HL-60 (cell line): ENCODE measurements around the gene GALNS.
A peak's percentile ranks its signal among the peaks of the same experiment; 100 is the strongest.

Experiments
- DNase-seq, 2 experiments: peaks; one replicate each; pipeline ENCODE4 v3.0.0-alpha.2; 2010 to 2020; ENCODE audit warnings: low read depth in 1 of 2, low spot score in 1 of 2
- H3K27ac ChIP-seq: fragments of 250-450 bp; sonication (Bioruptor Pico); replicated peaks from 2 replicates; pipeline ENCODE4 v1.5.1; 2020; ENCODE audit warnings: mild to moderate bottlenecking, moderate library complexity
- H3K27me3 ChIP-seq: fragments of 250-450 bp; sonication (Bioruptor Pico); 2 replicates; pipeline ENCODE4 v1.5.1; 2021; ENCODE audit warnings: mild to moderate bottlenecking, moderate library complexity; ENCODE audit not compliant: insufficient read depth, poor library complexity, severe bottlenecking
- H3K4me3 ChIP-seq: replicated peaks from 2 replicates; pipeline ENCODE4 v1.5.1; 2011; ENCODE audit warnings: mild to moderate bottlenecking, control low read depth, low read length; ENCODE audit not compliant: insufficient read depth
- CTCF ChIP-seq: IDR thresholded peaks from one replicate; pipeline ENCODE4 v1.5.1; 2011; ENCODE audit warnings: low read length, control low read depth, inconsistent platforms; ENCODE audit not compliant: insufficient read depth
- GABPA ChIP-seq: IDR thresholded peaks from 2 replicates; pipeline ENCODE4 v1.6.1; 2012; ENCODE audit warnings: low read depth
- POLR2AphosphoS5 ChIP-seq: IDR thresholded peaks from 2 replicates; pipeline ENCODE4 v1.6.1; 2012; ENCODE audit warnings: low read depth
- REST ChIP-seq: IDR thresholded peaks from 2 replicates; pipeline ENCODE4 v1.6.1; 2012; ENCODE audit warnings: low read depth; ENCODE audit not compliant: insufficient replicate concordance
- SPI1 ChIP-seq: IDR thresholded peaks from 2 replicates; pipeline ENCODE4 v1.6.1; 2012; ENCODE audit warnings: low read depth, mild to moderate bottlenecking, borderline replicate concordance

The GALNS gene

GRCh38 chr16:88817785-88818574 lies 38.8 kb downstream of the GALNS start:
- no peak overlapping the region for H3K27ac ChIP-seq
- DNase-seq = no peak
- no peak overlapping the region for H3K4me3 ChIP-seq
- TF ChIP-seq REST = no peak
- TF ChIP-seq GABPA = no peak
- peak; percentile 15; the same call in 1 of the 2 replicates for TF ChIP-seq POLR2AphosphoS5
- no peaks in the 10 kb centered on the region for H3K27me3 ChIP-seq

- DNase-seq = no peak
- TF ChIP-seq REST (no peak), CTCF (no peak), GABPA (no peak), SPI1 (no peak), POLR2AphosphoS5 (no peak)
- H3K27me3 ChIP-seq = no peaks in the 10 kb centered on the region
- no peak overlapping the region for H3K27ac ChIP-seq
- H3K4me3 ChIP-seq = no peak overlapping the region
Observed at GRCh38 chr16:88816736-88817535, 39.8 kb downstream of the GALNS start.

- TF ChIP-seq CTCF (peak; percentile 35), GABPA (no peak), POLR2AphosphoS5 (no peak)
- Histone ChIP-seq H3K4me3 (no peak overlapping the region), H3K27ac (no peak overlapping the region), H3K27me3 (no peaks in the 10 kb centered on the region)
- peak in 1 of 2 experiments; percentile 27 for DNase-seq
Observed at GRCh38 chr16:88815901-88816589, 40.7 kb downstream of the GALNS start.

DNA sequence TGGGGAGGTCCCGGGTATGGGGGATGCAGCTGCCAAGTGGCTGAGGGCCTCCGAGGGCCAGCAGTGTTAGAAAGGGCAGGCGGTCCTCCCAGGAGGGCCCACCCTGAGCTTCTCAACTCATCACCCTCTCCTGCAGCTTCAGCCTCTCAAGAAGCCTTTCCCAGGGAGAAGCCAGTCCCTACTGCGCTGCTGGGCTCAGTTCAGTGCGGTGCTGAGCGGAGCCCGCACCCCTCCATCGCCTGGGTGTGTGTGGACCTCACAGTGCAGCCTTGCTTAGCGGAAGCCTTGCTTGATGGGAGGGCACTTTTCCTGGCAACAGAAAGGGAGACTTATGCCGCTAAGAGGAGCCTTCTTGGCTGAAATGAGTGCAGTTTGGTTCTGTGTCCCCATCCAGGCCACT lies 41.5 kb downstream of the GALNS start:
- Histone ChIP-seq H3K27ac (no peak overlapping the region), H3K4me3 (no peak overlapping the region)

More for the DNA sequence above, 41.5 kb downstream of the GALNS start:
- no peak for TF ChIP-seq CTCF
- TF ChIP-seq REST = no peak
- DNase-seq = no peak
- H3K27me3 ChIP-seq = no peaks in the 10 kb centered on the region
